ENCODE results near the gene CC2D1A. TPM values are rescaled to one million over a fixed set of nuclear protein-coding genes. Genes with fewer than 3 reads are reported as not detected.

The CC2D1A gene
- total RNA-seq, 1 experiment from 2014 or later, result 67.7 TPM

- H3K9ac ChIP-seq (ENCODE audit: low read length), result no peak overlapping the region
- no peaks in the 10 kb centered on the region for H3K27me3 ChIP-seq (ENCODE audit: low read length)
- no peaks in the 10 kb centered on the region for H3F3A ChIP-seq (ENCODE audit: low read length, unreplicated experiment)
- no peak for ATAC-seq
- peaks cover 11% of the 10 kb centered on the region for H3K79me2 ChIP-seq (ENCODE audit: low read length)
- peaks cover 14% of the 10 kb centered on the region for H3K36me3 ChIP-seq (ENCODE audit: low read depth, low read length)
- no peaks in the 10 kb centered on the region for H4K20me1 ChIP-seq (ENCODE audit: low read length)
- peaks cover 11% of the 10 kb centered on the region for H3K4me1 ChIP-seq (ENCODE audit: insufficient read depth, low read length)
- no peaks in the 10 kb centered on the region for H3K9me3 ChIP-seq (ENCODE audit: low read length)
- no peak overlapping the region for H3K4me3 ChIP-seq (ENCODE audit: low read length)
- H3K27ac ChIP-seq (ENCODE audit: low read length), result no peak overlapping the region
- H3K9me2 ChIP-seq (replicated peaks; ENCODE audit: low read length), result no peaks in the 10 kb centered on the region
- CTCF ChIA-PET, result no interaction called here
- TF ChIP-seq, protein P1, sequence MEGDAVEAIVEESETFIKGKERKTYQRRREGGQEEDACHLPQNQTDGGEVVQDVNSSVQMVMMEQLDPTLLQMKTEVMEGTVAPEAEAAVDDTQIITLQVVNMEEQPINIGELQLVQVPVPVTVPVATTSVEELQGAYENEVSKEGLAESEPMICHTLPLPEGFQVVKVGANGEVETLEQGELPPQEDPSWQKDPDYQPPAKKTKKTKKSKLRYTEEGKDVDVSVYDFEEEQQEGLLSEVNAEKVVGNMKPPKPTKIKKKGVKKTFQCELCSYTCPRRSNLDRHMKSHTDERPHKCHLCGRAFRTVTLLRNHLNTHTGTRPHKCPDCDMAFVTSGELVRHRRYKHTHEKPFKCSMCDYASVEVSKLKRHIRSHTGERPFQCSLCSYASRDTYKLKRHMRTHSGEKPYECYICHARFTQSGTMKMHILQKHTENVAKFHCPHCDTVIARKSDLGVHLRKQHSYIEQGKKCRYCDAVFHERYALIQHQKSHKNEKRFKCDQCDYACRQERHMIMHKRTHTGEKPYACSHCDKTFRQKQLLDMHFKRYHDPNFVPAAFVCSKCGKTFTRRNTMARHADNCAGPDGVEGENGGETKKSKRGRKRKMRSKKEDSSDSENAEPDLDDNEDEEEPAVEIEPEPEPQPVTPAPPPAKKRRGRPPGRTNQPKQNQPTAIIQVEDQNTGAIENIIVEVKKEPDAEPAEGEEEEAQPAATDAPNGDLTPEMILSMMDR (conservative IDR thresholded peaks at IDR 0.05; ENCODE audit: low read depth, low read length), result no peak
- TF ChIP-seq EZH2phosphoT487 (IDR thresholded peaks at IDR 0.05; ENCODE audit: borderline replicate concordance, low read length) (no peak), EZH2 (IDR thresholded peaks at IDR 0.05; ENCODE audit: low read length, unreplicated experiment) (no peak)
- no peak for DNase-seq
- intact Hi-C loops (cut with micrococcal nuclease), result no loop called here
- POLR2A ChIA-PET (ENCODE audit: unreplicated experiment), result no interaction called here
- H3K4me2 ChIP-seq (ENCODE audit: low read length), result no peak overlapping the region
- no TSS peak for BruUV-seq (replicated peaks)
- no peak overlapping the region for H2AFZ ChIP-seq (ENCODE audit: low read length)
Observed at GRCh38 chr19:13909430-13909829, 3.4 kb downstream of the CC2D1A start.

- Histone ChIP-seq H3K36me3 (ENCODE audit: low read depth, low read length) (peaks cover 26% of the 10 kb centered on the region), H3K4me3 (ENCODE audit: low read length) (no peak overlapping the region), H3K4me1 (ENCODE audit: insufficient read depth, low read length) (no peaks in the 10 kb centered on the region), H2AFZ (ENCODE audit: low read length) (no peak overlapping the region), H3K9me3 (ENCODE audit: low read length) (no peaks in the 10 kb centered on the region), H3K9me2 (replicated peaks; ENCODE audit: low read length) (no peaks in the 10 kb centered on the region), H3K27me3 (ENCODE audit: low read length) (no peaks in the 10 kb centered on the region), H3K27ac (ENCODE audit: low read length) (no peak overlapping the region), H3K9ac (ENCODE audit: low read length) (no peak overlapping the region), H3K79me2 (ENCODE audit: low read length) (no peaks in the 10 kb centered on the region), H4K20me1 (ENCODE audit: low read length) (no peaks in the 10 kb centered on the region), H3K4me2 (ENCODE audit: low read length) (no peak overlapping the region), H3F3A (ENCODE audit: low read length, unreplicated experiment) (no peaks in the 10 kb centered on the region)
- no peak for TF ChIP-seq EZH2phosphoT487 (IDR thresholded peaks at IDR 0.05; ENCODE audit: borderline replicate concordance, low read length)
- no peak for TF ChIP-seq EZH2 (IDR thresholded peaks at IDR 0.05; ENCODE audit: low read length, unreplicated experiment)
- TF ChIP-seq, protein P1 (conservative IDR thresholded peaks at IDR 0.05; ENCODE audit: low read depth, low read length), result no peak
- ChIA-PET CTCF (no interaction called here), POLR2A (ENCODE audit: unreplicated experiment) (no interaction called here)
- ATAC-seq (no peak), DNase-seq (no peak)
- intact Hi-C loops (cut with micrococcal nuclease), result no loop called here
- no TSS peak for BruUV-seq (replicated peaks)
Observed at GRCh38 chr19:13913352-13913751, 7.4 kb downstream of the CC2D1A start.

GRCh38 chr19:13914777-13915176 lies 8.8 kb downstream of the CC2D1A start:
- H3K4me1 ChIP-seq (ENCODE audit: insufficient read depth, low read length), result no peaks in the 10 kb centered on the region
- no peaks in the 10 kb centered on the region for H3K79me2 ChIP-seq (ENCODE audit: low read length)
- DNase-seq, result no peak
- intact Hi-C loops (cut with micrococcal nuclease), result no loop called here
- peaks cover 37% of the 10 kb centered on the region for H3K36me3 ChIP-seq (ENCODE audit: low read depth, low read length)
- POLR2A ChIA-PET (ENCODE audit: unreplicated experiment), result no interaction called here
- no peak overlapping the region for H3K4me3 ChIP-seq (ENCODE audit: low read length)
- no TSS peak for BruUV-seq (replicated peaks)
- H3K27me3 ChIP-seq (ENCODE audit: low read length), result no peaks in the 10 kb centered on the region
- no peaks in the 10 kb centered on the region for H3K9me3 ChIP-seq (ENCODE audit: low read length)
- H4K20me1 ChIP-seq (ENCODE audit: low read length), result no peaks in the 10 kb centered on the region
- no peak for ATAC-seq
- TF ChIP-seq, protein P1 (conservative IDR thresholded peaks at IDR 0.05; ENCODE audit: low read depth, low read length), result no peak
- no peak for TF ChIP-seq EZH2phosphoT487 (IDR thresholded peaks at IDR 0.05; ENCODE audit: borderline replicate concordance, low read length)
- TF ChIP-seq EZH2 (IDR thresholded peaks at IDR 0.05; ENCODE audit: low read length, unreplicated experiment), result no peak
- no peak overlapping the region for H3K9ac ChIP-seq (ENCODE audit: low read length)
- H3K9me2 ChIP-seq (replicated peaks; ENCODE audit: low read length), result no peaks in the 10 kb centered on the region
- no peak overlapping the region for H3K27ac ChIP-seq (ENCODE audit: low read length)
- no peak overlapping the region for H3K4me2 ChIP-seq (ENCODE audit: low read length)
- H2AFZ ChIP-seq (ENCODE audit: low read length), result no peak overlapping the region
- H3F3A ChIP-seq (ENCODE audit: low read length, unreplicated experiment), result no peaks in the 10 kb centered on the region
- CTCF ChIA-PET, result interaction anchor here (0.7 kb wide), 1 partner anchor 127 kb away, joined by 9 read pairs; no protein-coding TSS in a partner anchor
